OCI-LY7 (cell line): ENCODE data around the gene EIF5B.

ENCODE experiments used
- CTCF ChIP-seq: fragments of 200-600 bp; sonication (generic); conservative IDR thresholded peaks from 2 replicates; pipeline ENCODE4 v1.5.1; 2014; ENCODE audit warnings: mild to moderate bottlenecking, antibody characterized with exemption, low read length, moderate library complexity, mixed read lengths
- EZH2phosphoT487 ChIP-seq: fragments of 200-600 bp; sonication (generic); IDR thresholded peaks from 2 replicates; pipeline ENCODE4 v1.6.1; 2018; ENCODE audit warnings: low read depth, borderline replicate concordance, mild to moderate bottlenecking, mixed run types, antibody characterized with exemption, low read length, moderate library complexity, mixed read lengths

- TF ChIP-seq CTCF (no peak), EZH2phosphoT487 (no peak)
Observed at GRCh38 chr2:99450199-99450598, 113.0 kb downstream of the EIF5B start.
